HepG2 (cell line): ENCODE measurements around the gene GHRH.

Source experiments
- FOXA1 ChIP-seq, 2 experiments: fragments of 450-650 bp in 1 of 2; sonication (generic) in 1 of 2; formaldehyde crosslinking in 1 of 2; IDR thresholded peaks; 2 replicates each; pipeline versions ENCODE4 v1.4.0 to v1.6.1; 2016 to 2020; ENCODE audit warnings: missing genetic modification reagents in 1 of 2
- TAF1 ChIP-seq: sonication (generic); formaldehyde crosslinking; IDR thresholded peaks from 2 replicates; pipeline ENCODE4 v1.4.0; 2020; ENCODE audit warnings: missing genetic modification reagents
- ZSCAN20 ChIP-seq: sonication (generic); formaldehyde crosslinking; IDR thresholded peaks from 2 replicates; pipeline ENCODE4 v1.4.0; 2020; ENCODE audit warnings: missing genetic modification reagents, mild to moderate bottlenecking, borderline replicate concordance
- TF ChIP-seq, protein P1 (sequence below): sonication (generic); formaldehyde crosslinking; IDR thresholded peaks from 2 replicates; pipeline ENCODE4 v1.5.0; 2020; ENCODE audit warnings: mild to moderate bottlenecking, missing genetic modification reagents, moderate library complexity
- TF ChIP-seq, protein P2 (sequence below): sonication (generic); formaldehyde crosslinking; IDR thresholded peaks from 2 replicates; pipeline ENCODE4 v1.5.0; 2020; ENCODE audit warnings: mild to moderate bottlenecking, missing genetic modification reagents
- TF ChIP-seq, protein P3 (sequence below): sonication (generic); formaldehyde crosslinking; IDR thresholded peaks from 2 replicates; pipeline ENCODE4 v1.4.0; 2020; ENCODE audit warnings: missing genetic modification reagents

DNA sequence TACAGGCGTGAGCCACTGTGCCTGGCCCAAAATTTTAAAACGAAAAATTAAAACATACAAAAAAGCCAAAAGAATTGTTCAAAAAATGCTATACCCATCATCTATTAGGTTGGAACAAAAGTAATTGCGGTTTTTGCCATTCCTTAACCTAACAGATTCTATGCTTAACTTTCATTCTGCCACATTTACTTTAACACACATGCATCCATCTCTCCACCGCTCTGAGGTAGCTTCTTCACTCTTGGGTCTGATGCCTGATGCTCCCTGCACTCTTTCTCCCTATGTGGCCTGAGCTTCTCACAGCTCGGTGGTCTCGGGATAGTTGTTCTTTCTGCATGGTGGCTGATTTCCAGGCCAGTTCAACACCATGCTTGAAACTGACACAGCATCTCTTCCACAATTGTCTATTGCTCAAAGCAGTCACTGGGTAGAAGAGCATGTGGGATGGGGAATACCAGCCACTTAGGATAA lies 23.1 kb upstream of the GHRH start:
- TF ChIP-seq, protein P1, sequence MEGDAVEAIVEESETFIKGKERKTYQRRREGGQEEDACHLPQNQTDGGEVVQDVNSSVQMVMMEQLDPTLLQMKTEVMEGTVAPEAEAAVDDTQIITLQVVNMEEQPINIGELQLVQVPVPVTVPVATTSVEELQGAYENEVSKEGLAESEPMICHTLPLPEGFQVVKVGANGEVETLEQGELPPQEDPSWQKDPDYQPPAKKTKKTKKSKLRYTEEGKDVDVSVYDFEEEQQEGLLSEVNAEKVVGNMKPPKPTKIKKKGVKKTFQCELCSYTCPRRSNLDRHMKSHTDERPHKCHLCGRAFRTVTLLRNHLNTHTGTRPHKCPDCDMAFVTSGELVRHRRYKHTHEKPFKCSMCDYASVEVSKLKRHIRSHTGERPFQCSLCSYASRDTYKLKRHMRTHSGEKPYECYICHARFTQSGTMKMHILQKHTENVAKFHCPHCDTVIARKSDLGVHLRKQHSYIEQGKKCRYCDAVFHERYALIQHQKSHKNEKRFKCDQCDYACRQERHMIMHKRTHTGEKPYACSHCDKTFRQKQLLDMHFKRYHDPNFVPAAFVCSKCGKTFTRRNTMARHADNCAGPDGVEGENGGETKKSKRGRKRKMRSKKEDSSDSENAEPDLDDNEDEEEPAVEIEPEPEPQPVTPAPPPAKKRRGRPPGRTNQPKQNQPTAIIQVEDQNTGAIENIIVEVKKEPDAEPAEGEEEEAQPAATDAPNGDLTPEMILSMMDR, result no peak
- TF ChIP-seq, protein P2, sequence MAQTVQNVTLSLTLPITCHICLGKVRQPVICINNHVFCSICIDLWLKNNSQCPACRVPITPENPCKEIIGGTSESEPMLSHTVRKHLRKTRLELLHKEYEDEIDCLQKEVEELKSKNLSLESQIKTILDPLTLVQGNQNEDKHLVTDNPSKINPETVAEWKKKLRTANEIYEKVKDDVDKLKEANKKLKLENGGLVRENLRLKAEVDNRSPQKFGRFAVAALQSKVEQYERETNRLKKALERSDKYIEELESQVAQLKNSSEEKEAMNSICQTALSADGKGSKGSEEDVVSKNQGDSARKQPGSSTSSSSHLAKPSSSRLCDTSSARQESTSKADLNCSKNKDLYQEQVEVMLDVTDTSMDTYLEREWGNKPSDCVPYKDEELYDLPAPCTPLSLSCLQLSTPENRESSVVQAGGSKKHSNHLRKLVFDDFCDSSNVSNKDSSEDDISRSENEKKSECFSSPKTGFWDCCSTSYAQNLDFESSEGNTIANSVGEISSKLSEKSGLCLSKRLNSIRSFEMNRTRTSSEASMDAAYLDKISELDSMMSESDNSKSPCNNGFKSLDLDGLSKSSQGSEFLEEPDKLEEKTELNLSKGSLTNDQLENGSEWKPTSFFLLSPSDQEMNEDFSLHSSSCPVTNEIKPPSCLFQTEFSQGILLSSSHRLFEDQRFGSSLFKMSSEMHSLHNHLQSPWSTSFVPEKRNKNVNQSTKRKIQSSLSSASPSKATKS (CRISPR knock-in tag), result no peak
- TF ChIP-seq, protein P3, sequence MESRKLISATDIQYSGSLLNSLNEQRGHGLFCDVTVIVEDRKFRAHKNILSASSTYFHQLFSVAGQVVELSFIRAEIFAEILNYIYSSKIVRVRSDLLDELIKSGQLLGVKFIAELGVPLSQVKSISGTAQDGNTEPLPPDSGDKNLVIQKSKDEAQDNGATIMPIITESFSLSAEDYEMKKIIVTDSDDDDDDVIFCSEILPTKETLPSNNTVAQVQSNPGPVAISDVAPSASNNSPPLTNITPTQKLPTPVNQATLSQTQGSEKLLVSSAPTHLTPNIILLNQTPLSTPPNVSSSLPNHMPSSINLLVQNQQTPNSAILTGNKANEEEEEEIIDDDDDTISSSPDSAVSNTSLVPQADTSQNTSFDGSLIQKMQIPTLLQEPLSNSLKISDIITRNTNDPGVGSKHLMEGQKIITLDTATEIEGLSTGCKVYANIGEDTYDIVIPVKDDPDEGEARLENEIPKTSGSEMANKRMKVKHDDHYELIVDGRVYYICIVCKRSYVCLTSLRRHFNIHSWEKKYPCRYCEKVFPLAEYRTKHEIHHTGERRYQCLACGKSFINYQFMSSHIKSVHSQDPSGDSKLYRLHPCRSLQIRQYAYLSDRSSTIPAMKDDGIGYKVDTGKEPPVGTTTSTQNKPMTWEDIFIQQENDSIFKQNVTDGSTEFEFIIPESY (CRISPR knock-in tag), result no peak
- TF ChIP-seq FOXA1 (IDR thresholded peaks at IDR 0.05), result no peak
- TF ChIP-seq FOXA1 (CRISPR knock-in tag; IDR thresholded peaks at IDR 0.05), result no peak
- no peak for TF ChIP-seq TAF1 (CRISPR knock-in tag)
- 0 out of 2 replicates have a peak, but pooled peaks have one; percentile 34 for TF ChIP-seq ZSCAN20
